Stimulated activated CD8-positive, alpha-beta memory T cell treated with anti-CD3 and anti-CD28 coated beads, Interleukin-2, amount 100 ng/mL, for 48 hours (primary cell): ENCODE results near the gene ACAP2.

Experiments
- DNase-seq, 2 donors: peaks; one replicate each; pipeline ENCODE4 v3.0.0-alpha.2; 2020; ENCODE audit warnings: low read depth in 2 of 2

Gene ACAP2

GRCh38 chr3:195260280-195260905, 182.4 kb downstream of the ACAP2 start:
- no peak for DNase-seq

- peak; percentile 84 to 89 for DNase-seq
These were observed 183.1 kb downstream of the ACAP2 start for GRCh38 chr3:195259475-195260279.

- no peak for DNase-seq
These were observed 183.7 kb downstream of the ACAP2 start for GRCh38 chr3:195259154-195259474.

- no peak for DNase-seq
These were observed 184.2 kb downstream of the ACAP2 start for GRCh38 chr3:195258449-195259153.

- no peak for DNase-seq
These were observed 185.1 kb downstream of the ACAP2 start for GRCh38 chr3:195257454-195258448.

GRCh38 chr3:195256639-195257453, 186.0 kb downstream of the ACAP2 start:
- DNase-seq: no peak

GRCh38 chr3:195255571-195256501, 187.0 kb downstream of the ACAP2 start:
- no peak for DNase-seq

- DNase-seq: no peak
These were observed 187.7 kb downstream of the ACAP2 start for GRCh38 chr3:195255176-195255500.

GRCh38 chr3:195254454-195255175, 188.2 kb downstream of the ACAP2 start:
- no peak for DNase-seq

- no peak for DNase-seq
These were observed 188.8 kb downstream of the ACAP2 start for GRCh38 chr3:195253923-195254432.

GRCh38 chr3:195251336-195252065, 191.3 kb downstream of the ACAP2 start:
- no peak for DNase-seq

- no peak for DNase-seq
These were observed 192.2 kb downstream of the ACAP2 start for GRCh38 chr3:195250473-195251251.

GRCh38 chr3:195249858-195250464, 192.9 kb downstream of the ACAP2 start:
- no peak for DNase-seq

- DNase-seq: no peak
These were observed 193.6 kb downstream of the ACAP2 start for GRCh38 chr3:195249057-195249770.

GRCh38 chr3:195248281-195248680, 194.5 kb downstream of the ACAP2 start:
- DNase-seq: no peak

- DNase-seq: no peak
These were observed 195.0 kb downstream of the ACAP2 start for GRCh38 chr3:195247863-195248189.
